Activated naive CD8-positive, alpha-beta T cell (primary cell): Measurements from ENCODE around the gene EVI5L.
"Not testable (repeated sequence)": the region's sequence is repeated elsewhere in the genome, so short reads cannot be mapped to it uniquely, and the experiment has no call there.

Experiments
- H3K27ac Mint-ChIP-seq: one replicate; pipeline ENCODE4 v1.8.0; 2021; ENCODE audit warnings: mixed read lengths
- H3K27me3 Mint-ChIP-seq: one replicate; pipeline ENCODE4 v1.8.0; 2021; ENCODE audit warnings: mixed read lengths
- H3K36me3 Mint-ChIP-seq: one replicate; pipeline ENCODE4 v1.8.0; 2021; ENCODE audit warnings: mixed read lengths
- H3K4me1 Mint-ChIP-seq: one replicate; pipeline ENCODE4 v1.8.0; 2021; ENCODE audit warnings: low read depth, mixed read lengths
- H3K4me3 Mint-ChIP-seq: one replicate; pipeline ENCODE4 v1.8.0; 2021; ENCODE audit warnings: mild to moderate bottlenecking, mixed read lengths
- H3K9me3 Mint-ChIP-seq: one replicate; pipeline ENCODE4 v1.8.0; 2021; ENCODE audit warnings: low read depth, mixed read lengths

Gene EVI5L

DNA sequence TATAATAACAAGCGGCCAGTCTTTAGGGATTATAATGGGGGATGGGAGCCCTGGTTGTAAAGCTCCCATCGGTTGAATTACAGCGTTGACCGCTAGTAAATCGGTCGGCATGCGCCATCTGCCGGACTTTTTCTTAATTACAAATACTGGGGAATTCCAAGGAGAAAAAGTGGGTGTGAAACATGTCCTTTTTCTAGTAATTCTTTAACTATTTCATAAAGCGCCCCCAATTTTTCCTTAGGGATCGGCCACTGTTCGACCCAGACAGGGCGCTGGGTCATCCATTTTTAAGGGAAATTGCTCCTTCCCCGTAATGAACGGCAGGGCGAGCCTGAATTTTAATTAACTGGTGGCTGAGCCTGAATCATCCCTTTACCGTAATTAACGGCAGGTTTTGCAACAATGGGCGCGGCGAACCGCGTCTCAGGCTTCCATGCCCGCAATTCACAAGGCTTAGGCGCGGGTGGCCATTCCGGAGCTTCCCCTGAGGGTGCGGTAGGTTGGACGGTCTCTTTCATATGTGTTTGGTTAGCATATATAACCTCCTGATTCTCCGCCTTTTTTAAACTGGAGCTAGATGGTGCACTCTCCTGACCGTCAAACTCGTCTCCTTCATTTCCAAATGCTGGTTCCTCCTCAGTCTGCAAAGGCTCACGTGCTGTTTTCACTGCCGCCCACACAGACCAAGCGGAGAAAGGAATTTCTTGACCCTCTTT, 30.2 kb upstream of the EVI5L start:
- Mint-ChIP-seq H3K4me1 (peaks cover 8% of the 10 kb centered on the region), H3K4me3 (peak overlapping the region; percentile 13), H3K27me3 (peaks cover 14% of the 10 kb centered on the region)

GRCh38 chr19:7801020-7801570, 28.9 kb upstream of the EVI5L start:
- H3K27me3 Mint-ChIP-seq: peaks cover 14% of the 10 kb centered on the region
- H3K36me3 Mint-ChIP-seq: no peaks in the 10 kb centered on the region
- H3K4me1 Mint-ChIP-seq: peaks cover 8% of the 10 kb centered on the region
- no peak overlapping the region for H3K4me3 Mint-ChIP-seq
- H3K9me3 Mint-ChIP-seq: no peaks in the 10 kb centered on the region
- H3K27ac Mint-ChIP-seq: no peak overlapping the region

More for the DNA sequence above, 30.2 kb upstream of the EVI5L start:
- no peaks in the 10 kb centered on the region for H3K9me3 Mint-ChIP-seq
- H3K27ac Mint-ChIP-seq: no peak overlapping the region
- no peaks in the 10 kb centered on the region for H3K36me3 Mint-ChIP-seq

DNA sequence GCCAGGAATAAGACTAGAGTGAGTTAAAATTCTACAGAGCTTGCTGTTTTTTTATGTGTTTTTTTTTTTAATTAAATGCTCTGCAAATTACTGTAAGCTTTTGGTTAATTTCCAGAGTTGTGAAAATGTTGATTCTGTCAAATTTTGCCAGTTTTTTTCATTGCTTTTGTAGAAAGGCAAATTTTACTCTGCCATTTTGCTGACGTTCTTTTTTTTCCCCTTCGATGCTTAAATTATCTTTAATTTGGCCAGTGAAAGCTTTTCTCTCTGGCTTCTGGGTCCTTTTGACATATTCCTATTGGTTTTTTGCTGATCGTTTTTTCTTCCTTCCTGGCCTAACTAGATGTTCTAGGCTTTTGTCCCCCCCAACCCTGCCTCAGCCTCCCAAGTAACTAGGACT, 23.8 kb upstream of the EVI5L start:
- H3K4me1 Mint-ChIP-seq: peaks cover 8% of the 10 kb centered on the region
- H3K27ac Mint-ChIP-seq: no peak overlapping the region

GRCh38 chr19:7806876-7807275, 23.1 kb upstream of the EVI5L start:
- Mint-ChIP-seq H3K27me3 (peaks cover 12% of the 10 kb centered on the region), H3K27ac (no peak overlapping the region), H3K9me3 (peaks cover 5% of the 10 kb centered on the region), H3K36me3 (peaks cover 3% of the 10 kb centered on the region), H3K4me3 (no peak overlapping the region), H3K4me1 (peaks cover 8% of the 10 kb centered on the region)

More for the DNA sequence above, 23.8 kb upstream of the EVI5L start:
- Mint-ChIP-seq H3K36me3 (peaks cover 2% of the 10 kb centered on the region), H3K4me3 (no peak overlapping the region), H3K9me3 (peaks cover 4% of the 10 kb centered on the region), H3K27me3 (peaks cover 11% of the 10 kb centered on the region)

- Mint-ChIP-seq H3K4me1 (peaks cover 8% of the 10 kb centered on the region), H3K36me3 (peaks cover 7% of the 10 kb centered on the region), H3K4me3 (no peak overlapping the region), H3K9me3 (peaks cover 9% of the 10 kb centered on the region), H3K27me3 (peaks cover 5% of the 10 kb centered on the region), H3K27ac (no peak overlapping the region)
Measured at GRCh38 chr19:7808108-7808507, 21.9 kb upstream of the EVI5L start.

DNA sequence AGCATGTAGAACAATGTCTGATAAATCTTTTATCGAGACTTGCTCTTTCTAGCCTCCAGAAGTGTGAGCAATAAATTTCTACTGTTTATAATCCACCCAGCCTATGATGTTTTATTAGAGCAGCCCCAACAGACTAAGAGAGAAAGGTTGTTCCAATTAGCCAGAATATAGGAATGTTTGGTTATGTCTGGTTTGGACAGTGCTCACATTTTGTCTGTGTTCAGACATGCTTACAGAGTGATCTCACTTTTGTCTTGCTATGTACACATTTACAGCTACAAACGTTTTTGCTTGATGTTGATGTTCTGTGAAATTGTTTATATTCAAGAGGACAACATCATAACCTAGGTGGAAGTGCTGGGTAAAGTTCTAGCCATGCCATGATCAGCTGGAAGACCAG, 18.0 kb upstream of the EVI5L start:
- Mint-ChIP-seq H3K4me3 (no peak overlapping the region), H3K27ac (no peak overlapping the region), H3K36me3 (peaks cover 10% of the 10 kb centered on the region), H3K9me3 (peaks cover 9% of the 10 kb centered on the region), H3K4me1 (peaks cover 17% of the 10 kb centered on the region), H3K27me3 (peaks cover 10% of the 10 kb centered on the region)

DNA sequence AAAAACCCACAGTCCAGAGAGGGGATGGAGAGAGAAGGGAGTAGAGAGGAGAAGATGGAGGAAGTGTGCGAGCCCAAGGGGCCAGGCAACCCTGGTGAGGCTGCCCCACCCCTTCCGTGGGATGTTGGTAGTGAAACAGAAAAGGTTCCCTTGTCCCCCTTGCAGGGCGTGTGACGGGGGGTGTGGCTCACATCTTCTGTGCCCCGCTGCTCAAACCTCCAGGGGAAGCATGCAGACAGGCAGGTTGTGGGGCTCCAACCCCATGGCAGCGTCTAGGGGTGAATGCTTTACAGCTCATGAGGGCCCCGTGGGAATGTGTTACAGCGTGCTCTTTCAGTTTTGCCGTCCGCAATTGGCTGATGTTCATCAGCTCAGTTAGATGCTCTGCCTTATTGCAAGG, 14.7 kb upstream of the EVI5L start:
- Mint-ChIP-seq H3K9me3 (peaks cover 9% of the 10 kb centered on the region), H3K27ac (no peak overlapping the region), H3K4me3 (peak overlapping the region; percentile 12), H3K36me3 (peaks cover 10% of the 10 kb centered on the region), H3K4me1 (peaks cover 9% of the 10 kb centered on the region), H3K27me3 (peaks cover 13% of the 10 kb centered on the region)

GRCh38 chr19:7816040-7816439, 14.0 kb upstream of the EVI5L start:
- H3K4me1 Mint-ChIP-seq, H3K36me3 Mint-ChIP-seq, H3K9me3 Mint-ChIP-seq, H3K4me3 Mint-ChIP-seq, H3K27ac Mint-ChIP-seq: not testable (repeated sequence)
- H3K27me3 Mint-ChIP-seq: peaks cover 19% of the 10 kb centered on the region

- H3K9me3 Mint-ChIP-seq: no peaks in the 10 kb centered on the region
- peaks cover 9% of the 10 kb centered on the region for H3K4me1 Mint-ChIP-seq
- H3K36me3 Mint-ChIP-seq: peaks cover 3% of the 10 kb centered on the region
- H3K4me3 Mint-ChIP-seq: no peak overlapping the region
- no peak overlapping the region for H3K27ac Mint-ChIP-seq
- H3K27me3 Mint-ChIP-seq: peaks cover 18% of the 10 kb centered on the region
Measured at GRCh38 chr19:7817801-7818200, 12.2 kb upstream of the EVI5L start.

- Mint-ChIP-seq H3K27me3 (peaks cover 19% of the 10 kb centered on the region), H3K27ac (no peak overlapping the region), H3K9me3 (no peaks in the 10 kb centered on the region)
Measured at GRCh38 chr19:7818806-7819205, 11.2 kb upstream of the EVI5L start.

DNA sequence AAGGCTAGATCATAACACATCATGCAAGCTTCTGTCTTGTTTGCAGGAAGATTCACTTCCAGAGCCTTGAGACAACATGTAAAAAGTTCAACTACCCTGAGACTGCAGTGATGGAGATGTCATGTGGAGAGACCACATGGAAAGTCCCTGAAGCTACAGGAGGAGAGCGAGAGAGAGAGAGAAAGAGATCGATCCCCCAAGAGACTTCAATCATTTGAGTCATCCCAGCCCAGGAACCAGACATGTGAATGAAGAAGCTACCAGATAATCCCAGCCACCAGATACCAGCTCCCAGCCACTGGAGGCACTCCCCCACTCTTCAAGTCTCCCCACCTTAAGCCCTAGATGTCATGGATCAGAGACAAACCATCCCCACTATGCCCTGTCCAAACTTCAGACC, 10.7 kb upstream of the EVI5L start:
- H3K27ac Mint-ChIP-seq: no peak overlapping the region
- H3K4me3 Mint-ChIP-seq: no peak overlapping the region
- H3K9me3 Mint-ChIP-seq: no peaks in the 10 kb centered on the region
- H3K4me1 Mint-ChIP-seq: peaks cover 9% of the 10 kb centered on the region
- H3K36me3 Mint-ChIP-seq: peaks cover 3% of the 10 kb centered on the region
- H3K27me3 Mint-ChIP-seq: peaks cover 19% of the 10 kb centered on the region

More at GRCh38 chr19:7818806-7819205, 11.2 kb upstream of the EVI5L start:
- H3K4me1 Mint-ChIP-seq: peaks cover 9% of the 10 kb centered on the region
- peaks cover 3% of the 10 kb centered on the region for H3K36me3 Mint-ChIP-seq
- H3K4me3 Mint-ChIP-seq: no peak overlapping the region

DNA sequence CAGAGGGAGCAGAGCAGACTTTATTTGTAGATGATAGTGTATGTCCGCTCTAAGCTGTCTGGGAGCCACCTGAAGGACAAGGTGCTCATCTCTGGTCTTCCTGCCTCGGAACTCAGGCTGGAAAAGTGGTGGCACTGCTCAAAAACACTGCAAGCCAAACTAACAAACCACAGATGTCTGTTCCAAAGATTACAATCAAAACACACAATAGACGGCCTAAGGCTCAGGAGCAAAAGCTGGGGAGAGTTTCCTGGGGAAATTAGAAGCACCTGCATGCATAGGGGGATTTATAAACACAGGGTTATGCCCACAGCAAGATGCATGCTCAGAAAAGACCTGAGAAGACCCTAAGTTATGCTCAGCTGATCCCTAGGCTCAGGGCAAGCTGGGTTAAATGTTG, 9.4 kb upstream of the EVI5L start:
- no peaks in the 10 kb centered on the region for H3K9me3 Mint-ChIP-seq

GRCh38 chr19:7822910-7823515, 7.0 kb upstream of the EVI5L start:
- H3K4me3 Mint-ChIP-seq: no peak overlapping the region
- no peaks in the 10 kb centered on the region for H3K9me3 Mint-ChIP-seq
- H3K36me3 Mint-ChIP-seq: no peaks in the 10 kb centered on the region
- H3K27ac Mint-ChIP-seq: peak overlapping the region; percentile 58
- no peaks in the 10 kb centered on the region for H3K4me1 Mint-ChIP-seq
- H3K27me3 Mint-ChIP-seq: peaks cover 15% of the 10 kb centered on the region

More for the DNA sequence above, 9.4 kb upstream of the EVI5L start:
- Mint-ChIP-seq H3K4me1 (peaks cover 2% of the 10 kb centered on the region), H3K4me3 (no peak overlapping the region), H3K27me3 (peaks cover 17% of the 10 kb centered on the region), H3K36me3 (peaks cover 3% of the 10 kb centered on the region), H3K27ac (no peak overlapping the region)

DNA sequence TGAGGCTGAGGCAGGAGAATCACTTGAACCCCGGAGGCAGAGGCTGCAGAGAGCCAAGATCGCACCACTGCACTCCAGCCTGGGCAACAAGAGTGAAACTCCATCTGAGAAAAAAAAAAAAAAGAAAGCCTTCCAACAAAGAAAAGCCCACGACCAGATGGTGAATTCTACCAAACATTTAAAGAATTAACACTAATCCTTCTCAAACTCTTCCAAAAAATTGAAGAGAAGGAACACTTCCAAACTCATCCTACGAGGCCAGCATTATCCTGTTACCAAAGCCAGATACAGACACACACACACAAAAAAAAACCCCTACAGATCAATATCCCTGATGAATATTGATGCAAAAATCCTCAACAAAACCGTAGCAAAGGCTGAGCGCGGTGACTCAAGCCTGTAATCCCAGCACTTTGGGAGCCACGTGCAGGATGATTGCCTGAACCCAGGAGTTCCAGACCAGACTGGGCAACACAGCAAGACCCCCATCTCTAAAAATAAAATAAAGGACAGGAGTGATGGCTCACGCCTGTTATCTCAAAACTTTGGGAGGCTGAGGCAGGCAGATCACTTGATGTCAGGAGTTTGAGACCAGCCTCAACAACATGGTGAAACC, 6.2 kb upstream of the EVI5L start:
- H3K36me3 Mint-ChIP-seq: no peaks in the 10 kb centered on the region
- H3K4me1 Mint-ChIP-seq: no peaks in the 10 kb centered on the region
- no peaks in the 10 kb centered on the region for H3K9me3 Mint-ChIP-seq
- no peak overlapping the region for H3K27ac Mint-ChIP-seq
- peaks cover 15% of the 10 kb centered on the region for H3K27me3 Mint-ChIP-seq
- no peak overlapping the region for H3K4me3 Mint-ChIP-seq

DNA sequence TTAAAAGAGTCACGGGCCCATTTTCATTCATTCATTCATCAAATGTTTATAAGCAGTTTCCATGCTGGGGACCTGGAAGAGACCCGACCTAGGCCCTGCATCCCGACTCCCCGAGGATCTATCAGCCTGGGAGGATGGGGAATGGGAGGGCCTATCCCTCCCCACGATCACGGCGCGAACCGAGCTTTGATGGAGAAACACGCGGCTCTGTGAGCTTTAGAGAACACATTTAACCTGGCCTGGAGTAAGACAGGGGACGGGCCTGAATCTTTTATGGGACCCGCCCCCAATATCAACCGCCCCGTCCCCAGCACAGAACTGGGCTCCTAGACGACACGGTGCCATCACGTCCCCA, 875 bp upstream of the EVI5L start:
- H3K27ac Mint-ChIP-seq: no peak overlapping the region
- no peaks in the 10 kb centered on the region for H3K27me3 Mint-ChIP-seq
- no peaks in the 10 kb centered on the region for H3K36me3 Mint-ChIP-seq
- peaks cover 14% of the 10 kb centered on the region for H3K4me1 Mint-ChIP-seq
- peak overlapping the region; percentile 89 for H3K4me3 Mint-ChIP-seq
- no peaks in the 10 kb centered on the region for H3K9me3 Mint-ChIP-seq
